AG04449 (cell line): ENCODE results near the gene RNF149.
"Not testable (repeated sequence)": the region's sequence is repeated elsewhere in the genome, so short reads cannot be mapped to it uniquely, and the experiment has no call there.

Source experiments
- CTCF ChIA-PET: fragments of 350-600 bp; formaldehyde crosslinking; extraction: SDS; loops from one replicate; lab custom pipeline; 2021; ENCODE audit warnings: antibody characterized with exemption; lab: Yijun Ruan, JAX
- POLR2A ChIA-PET: fragments of 400-600, 350-600 bp; formaldehyde crosslinking; extraction: SDS; loops from one replicate; lab custom pipeline; 2020; ENCODE audit warnings: antibody characterized with exemption, inconsistent platforms; lab: Yijun Ruan, JAX
- DNase-seq: peaks from one replicate; pipeline ENCODE4 v3.0.0-alpha.2; 2010; ENCODE audit warnings: low read depth, low spot score
- H3K4me3 ChIP-seq: 2 replicates; pipeline ENCODE4 v1.5.1; 2011; ENCODE audit warnings: low read depth, mild to moderate bottlenecking, control low read depth, low read length
- CTCF ChIP-seq: IDR thresholded peaks from one replicate; pipeline ENCODE4 v1.5.1; 2011; ENCODE audit warnings: mild to moderate bottlenecking, moderate library complexity, low read length, control low read depth, inconsistent platforms; ENCODE audit not compliant: insufficient read depth; ENCODE audit errors: missing control alignments

RNF149 gene

GRCh38 chr2:101253703-101254450, 54.6 kb downstream of the RNF149 start:
- TF ChIP-seq CTCF, result no peak
- CTCF ChIA-PET, result interaction anchor here (0.8 to 3.5 kb wide), 6 partner anchors 9 to 987 kb away, joined by 3 to 15 read pairs (median 3); no protein-coding TSS in a partner anchor
- no peak for DNase-seq
- H3K4me3 ChIP-seq, result peak overlapping the region; percentile 93
- POLR2A ChIA-PET, result no interaction called here

GRCh38 chr2:101253013-101253702, 55.3 kb downstream of the RNF149 start:
- ChIA-PET POLR2A (interaction anchor here (0.6 to 1.0 kb wide), 2 partner anchors 43 to 55 kb away, joined by 3 to 4 read pairs; partner anchors contain the start of gene RNF149), CTCF (interaction anchor here (0.9 to 3.5 kb wide), 6 partner anchors 9 to 646 kb away, joined by 3 to 15 read pairs (median 3); no protein-coding TSS in a partner anchor)
- TF ChIP-seq CTCF, result no peak
- peak overlapping the region; percentile 93 for H3K4me3 ChIP-seq
- no peak for DNase-seq

- peak within 1 kb of the TSS; percentile 93 for H3K4me3 ChIP-seq
- CTCF ChIA-PET, result interaction anchor here (0.8 to 3.5 kb wide), 6 partner anchors 9 to 645 kb away, joined by 3 to 15 read pairs (median 3); no protein-coding TSS in a partner anchor
- POLR2A ChIA-PET, result interaction anchor here (0.6 to 1.0 kb wide), 2 partner anchors 43 to 56 kb away, joined by 3 to 4 read pairs; partner anchors contain the start of gene RNF149
- TF ChIP-seq CTCF, result no peak
- DNase-seq, result peak; percentile 77
Observed at GRCh38 chr2:101252408-101253012, 56.0 kb downstream of the RNF149 start, which contains the start of gene CNOT11. TSS of gene CNOT11 (plus strand) at chr2:101252886. CDS start at chr2:101252965, 79 bp downstream.

GRCh38 chr2:101251844-101252407, 56.6 kb downstream of the RNF149 start:
- H3K4me3 ChIP-seq, result peak overlapping the region; percentile 93
- no peak for DNase-seq
- POLR2A ChIA-PET, result no interaction called here
- TF ChIP-seq CTCF, result no peak
- CTCF ChIA-PET, result interaction anchor here (0.8 to 3.5 kb wide), 5 partner anchors 8 to 239 kb away, joined by 3 to 15 read pairs (median 3); no protein-coding TSS in a partner anchor

- CTCF ChIA-PET, result interaction anchor here (1.1 to 3.5 kb wide), 4 partner anchors 7 to 214 kb away, joined by 3 to 15 read pairs (median 4); no protein-coding TSS in a partner anchor
- DNase-seq, POLR2A ChIA-PET, H3K4me3 ChIP-seq: not testable (repeated sequence)
Observed at GRCh38 chr2:101251246-101251781, 57.2 kb downstream of the RNF149 start.

- POLR2A ChIA-PET, result no interaction called here
- DNase-seq, result no peak
- no peak for TF ChIP-seq CTCF
- CTCF ChIA-PET, result no interaction called here
- no peak overlapping the region for H3K4me3 ChIP-seq
Observed at GRCh38 chr2:101249826-101250225, 58.7 kb downstream of the RNF149 start.

- H3K4me3 ChIP-seq, DNase-seq, POLR2A ChIA-PET: not testable (repeated sequence)
- CTCF ChIA-PET, result interaction anchor here (0.9 kb wide), 1 partner anchor 9 kb away, joined by 3 read pairs; no protein-coding TSS in a partner anchor
Observed at GRCh38 chr2:101248756-101249155, 59.7 kb downstream of the RNF149 start.

- H3K4me3 ChIP-seq, CTCF ChIA-PET, POLR2A ChIA-PET, DNase-seq: not testable (repeated sequence)
Observed at GRCh38 chr2:101245468-101245867, 63.0 kb downstream of the RNF149 start.

- POLR2A ChIA-PET, result not testable (repeated sequence)
- CTCF ChIA-PET, result interaction anchor here (1.5 kb wide), 1 partner anchor 7 kb away, joined by 3 read pairs; no protein-coding TSS in a partner anchor
Observed at GRCh38 chr2:101244899-101245298, 63.6 kb downstream of the RNF149 start.

More at GRCh38 chr2:101244899-101245298, 63.6 kb downstream of the RNF149 start:
- not testable (repeated sequence) for H3K4me3 ChIP-seq, DNase-seq
